GM08714 (cell line): ENCODE data around the gene CSTPP1.
"Not testable (repeated sequence)": the region's sequence is repeated elsewhere in the genome, so short reads cannot be mapped to it uniquely, and the experiment has no call there.

Experiments used
- H3K4me3 ChIP-seq: fragments of 200-500 bp; sonication (Bioruptor generic); 2 replicates; pipeline ENCODE4 v1.5.1; 2014; ENCODE audit warnings: mild to moderate bottlenecking, low read length, inconsistent platforms
- ZNF274 ChIP-seq: IDR thresholded peaks from 2 replicates; pipeline ENCODE4 v1.6.1; 2012; ENCODE audit warnings: mild to moderate bottlenecking, low read depth, low read length

The CSTPP1 gene

DNA sequence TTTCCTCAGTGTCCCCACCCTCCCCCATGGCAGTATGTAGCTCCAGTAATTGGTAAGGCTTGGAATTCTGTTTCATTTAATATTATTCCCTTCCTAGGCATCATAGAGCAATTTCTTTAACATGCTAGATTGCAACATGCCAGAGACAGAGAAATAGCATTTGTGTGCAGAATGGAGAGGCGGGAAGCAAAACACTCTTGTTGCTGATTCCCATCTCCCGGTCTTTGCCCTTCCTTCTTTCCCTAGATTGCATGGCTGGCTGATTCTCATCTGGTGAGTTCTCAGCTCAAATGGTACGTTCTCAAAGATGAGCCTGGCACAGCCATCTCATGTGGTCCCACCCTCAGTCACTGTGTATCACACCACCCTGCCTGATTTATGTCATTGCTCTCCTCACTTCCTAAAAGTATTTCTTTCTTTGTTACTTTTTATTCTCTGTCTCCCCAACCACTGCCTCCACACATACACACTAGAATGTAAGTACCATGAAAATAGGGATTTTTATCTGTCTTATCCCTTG lies 173.2 kb downstream of the CSTPP1 start:
- H3K4me3 ChIP-seq = no peak overlapping the region
- no peak for TF ChIP-seq ZNF274

DNA sequence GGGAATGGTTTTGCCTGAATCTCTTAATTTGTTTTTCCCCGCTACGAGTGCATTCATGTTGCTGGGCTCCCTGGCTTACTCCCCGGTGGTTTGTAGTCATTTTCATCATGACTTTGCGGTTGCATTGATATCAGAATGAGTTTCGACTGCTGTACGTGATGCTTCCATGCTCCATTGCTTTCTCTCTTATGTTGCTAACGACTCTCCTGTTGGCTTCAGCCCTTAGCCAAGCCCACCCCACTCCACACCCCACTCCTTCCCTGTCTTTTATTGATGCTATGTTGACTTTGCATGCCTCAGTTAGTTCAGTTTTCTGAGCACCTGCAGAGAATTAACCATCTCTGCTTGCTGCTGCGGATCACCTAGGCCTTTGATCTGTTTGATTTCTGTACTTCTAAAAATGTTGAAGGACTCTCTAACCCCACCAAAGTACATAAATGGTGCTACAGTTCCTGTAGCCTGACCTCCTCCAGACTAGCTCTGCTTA lies 174.8 kb downstream of the CSTPP1 start:
- H3K4me3 ChIP-seq = no peak overlapping the region
- TF ChIP-seq ZNF274 = no peak

- not testable (repeated sequence) for H3K4me3 ChIP-seq
Observed at GRCh38 chr11:47112941-47113340, 176.4 kb downstream of the CSTPP1 start.

DNA sequence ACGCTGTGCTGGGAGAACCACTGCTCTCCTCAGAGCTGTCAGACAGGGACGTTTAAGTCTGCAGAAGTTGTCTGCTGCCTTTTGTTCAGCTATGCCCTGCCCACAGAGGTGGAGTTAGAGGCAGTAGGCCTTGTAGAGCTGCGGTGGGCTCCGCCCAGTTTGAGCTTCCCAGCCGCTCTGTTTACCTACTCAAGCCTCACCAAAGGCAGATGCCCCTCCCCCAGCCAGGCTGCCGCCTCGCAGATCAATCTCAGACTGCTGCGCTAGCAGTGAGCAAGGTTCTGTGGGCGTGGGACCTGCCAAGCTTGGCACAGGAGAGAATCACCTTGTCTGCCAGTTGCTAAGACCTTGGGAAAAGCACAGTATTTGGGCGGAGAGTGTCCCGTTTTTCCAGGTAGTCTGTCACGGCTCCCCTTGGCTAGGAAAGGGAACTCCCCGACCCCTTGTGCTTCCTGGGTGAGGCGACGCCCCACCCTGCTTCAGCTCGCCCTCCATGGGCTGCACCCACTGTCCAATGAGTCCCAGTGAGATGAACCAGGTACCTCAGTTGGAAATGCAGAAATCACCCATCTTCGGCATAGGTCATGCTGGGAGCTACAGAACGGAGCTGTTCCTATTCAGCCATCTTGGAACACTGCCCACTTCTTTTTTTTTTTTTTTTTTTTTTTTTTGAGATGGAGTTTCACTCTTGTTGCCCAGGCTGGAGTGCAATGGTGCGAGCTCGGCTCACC lies 182.6 kb downstream of the CSTPP1 start:
- H3K4me3 ChIP-seq = not testable (repeated sequence)

DNA sequence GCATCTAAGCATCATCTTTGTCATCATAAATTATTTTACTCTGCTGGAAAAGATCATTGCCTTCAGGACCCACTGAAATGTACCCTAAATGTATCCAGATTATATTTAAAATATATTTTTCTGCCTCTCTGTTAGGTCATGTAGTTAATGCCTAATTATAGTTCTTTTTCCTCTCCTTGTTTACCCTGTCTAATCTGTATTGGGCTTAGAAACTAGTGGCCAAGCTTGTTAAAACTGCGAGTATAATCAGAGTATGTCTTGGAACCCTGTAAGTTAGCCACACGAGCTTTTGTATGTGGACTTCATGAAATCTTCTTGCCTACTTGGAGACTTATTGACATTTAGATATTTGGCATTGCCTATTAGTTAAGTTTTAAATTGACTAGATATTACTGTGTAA lies 184.5 kb downstream of the CSTPP1 start:
- TF ChIP-seq ZNF274 = no peak
- no peak overlapping the region for H3K4me3 ChIP-seq

DNA sequence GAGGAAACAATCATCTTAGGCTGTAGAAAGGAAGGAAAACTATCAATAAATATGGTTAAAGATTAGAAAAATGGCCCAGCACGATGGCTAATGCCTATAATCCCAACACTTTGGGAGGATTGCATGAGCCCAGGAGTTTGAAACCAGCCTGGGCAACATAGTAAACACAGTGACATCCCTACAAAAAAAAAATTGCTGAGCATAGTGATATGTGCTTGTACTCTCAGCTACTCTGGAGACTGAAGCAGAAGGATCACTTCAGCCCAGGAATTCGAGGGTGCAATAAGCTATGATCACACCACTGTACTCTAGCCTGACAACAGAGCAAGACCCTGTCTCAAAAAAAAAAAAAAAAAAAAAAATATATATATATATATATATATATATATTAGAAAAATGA lies 185.2 kb downstream of the CSTPP1 start:
- TF ChIP-seq ZNF274 = no peak
- no peak overlapping the region for H3K4me3 ChIP-seq

- TF ChIP-seq ZNF274 = no peak
- H3K4me3 ChIP-seq = no peak overlapping the region
Observed at GRCh38 chr11:47123094-47123493, 186.5 kb downstream of the CSTPP1 start.

DNA sequence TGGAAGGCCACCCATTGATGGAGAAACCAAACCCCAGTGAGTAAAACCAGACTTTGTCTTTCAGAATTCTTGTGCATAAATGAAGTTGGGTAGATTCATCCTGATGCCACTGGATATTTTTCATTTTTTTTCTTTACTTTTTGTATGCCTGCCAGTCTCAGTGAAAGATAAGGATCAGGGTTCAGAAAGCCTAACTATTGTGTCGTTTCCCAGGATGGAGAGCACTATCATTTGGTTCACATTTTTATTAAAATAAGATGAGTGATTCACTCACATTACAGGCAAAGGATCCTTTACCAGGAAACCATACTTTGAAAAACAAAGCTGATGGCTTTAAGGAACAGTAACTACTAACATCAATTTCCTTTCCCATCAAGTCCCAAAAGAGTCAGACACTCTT lies 188.1 kb downstream of the CSTPP1 start:
- H3K4me3 ChIP-seq = no peak overlapping the region
- no peak for TF ChIP-seq ZNF274

DNA sequence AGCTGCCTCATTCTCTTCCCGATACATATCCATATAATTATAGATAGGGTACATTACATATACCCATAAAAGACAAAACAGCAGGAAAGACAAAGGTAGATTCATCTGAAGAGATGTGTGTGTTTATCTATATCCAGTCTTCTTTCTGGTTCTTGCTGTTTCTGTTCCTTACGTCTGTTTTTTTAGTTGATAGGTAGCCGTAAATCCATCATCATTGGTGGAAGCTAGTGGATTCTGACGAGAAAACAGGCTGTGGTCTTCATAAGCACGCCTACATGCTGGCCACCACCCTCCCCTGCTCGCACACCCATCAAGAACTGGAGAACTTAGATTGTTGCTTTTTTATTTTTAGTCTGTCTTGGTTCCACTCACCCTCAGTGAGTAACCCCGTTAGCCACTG lies 188.5 kb downstream of the CSTPP1 start:
- TF ChIP-seq ZNF274 = no peak
- H3K4me3 ChIP-seq = no peak overlapping the region

DNA sequence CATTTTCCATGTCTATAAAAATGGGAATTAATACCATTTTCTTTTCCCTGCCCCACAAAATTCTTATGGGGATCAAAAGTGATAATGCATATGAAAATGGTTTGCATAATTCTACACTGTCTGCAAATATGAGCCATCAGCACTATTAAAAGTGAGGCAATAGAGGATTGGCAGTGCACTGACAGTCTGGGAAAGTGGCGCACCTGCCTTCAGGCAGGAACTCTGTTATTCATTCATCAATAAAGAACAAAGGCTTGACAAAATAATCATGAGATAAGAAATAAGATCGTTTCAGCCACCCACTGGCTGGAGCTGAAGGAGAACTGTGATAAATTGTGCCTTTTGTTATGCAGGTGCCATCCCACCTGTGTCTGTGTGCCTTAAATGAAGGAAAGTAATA lies 190.7 kb downstream of the CSTPP1 start:
- TF ChIP-seq ZNF274 = no peak

DNA sequence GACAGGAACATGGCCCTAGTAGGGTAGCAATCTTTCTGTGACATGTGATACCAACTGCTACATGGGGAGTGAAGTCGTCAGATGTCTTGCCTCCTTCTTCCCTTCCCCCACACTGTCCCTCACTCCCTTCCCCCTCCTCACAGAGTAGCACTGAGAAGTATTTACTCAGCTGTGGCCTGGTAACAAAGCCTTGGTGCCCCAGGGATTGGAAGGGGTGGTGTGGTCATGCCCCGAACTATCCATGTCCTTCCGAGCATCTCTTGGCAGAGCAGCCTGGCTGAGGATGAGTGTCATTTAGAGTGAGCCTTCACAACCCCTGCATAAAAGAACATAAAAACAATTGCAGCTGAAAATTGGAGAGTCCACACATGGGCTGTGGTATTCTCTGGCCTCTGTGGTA lies 194.0 kb downstream of the CSTPP1 start:
- no peak overlapping the region for H3K4me3 ChIP-seq
- no peak for TF ChIP-seq ZNF274

More for the DNA sequence above, 190.7 kb downstream of the CSTPP1 start:
- H3K4me3 ChIP-seq = no peak overlapping the region

- TF ChIP-seq ZNF274 = no peak
- H3K4me3 ChIP-seq = no peak overlapping the region
Observed at GRCh38 chr11:47131136-47131535, 194.6 kb downstream of the CSTPP1 start.

GRCh38 chr11:47132490-47132889 lies 195.9 kb downstream of the CSTPP1 start:
- H3K4me3 ChIP-seq = no peak overlapping the region
- TF ChIP-seq ZNF274 = no peak

- no peak overlapping the region for H3K4me3 ChIP-seq
- no peak for TF ChIP-seq ZNF274
Observed at GRCh38 chr11:47132981-47133380, 196.4 kb downstream of the CSTPP1 start.

GRCh38 chr11:47136327-47136726 lies 199.8 kb downstream of the CSTPP1 start:
- H3K4me3 ChIP-seq = no peak overlapping the region

DNA sequence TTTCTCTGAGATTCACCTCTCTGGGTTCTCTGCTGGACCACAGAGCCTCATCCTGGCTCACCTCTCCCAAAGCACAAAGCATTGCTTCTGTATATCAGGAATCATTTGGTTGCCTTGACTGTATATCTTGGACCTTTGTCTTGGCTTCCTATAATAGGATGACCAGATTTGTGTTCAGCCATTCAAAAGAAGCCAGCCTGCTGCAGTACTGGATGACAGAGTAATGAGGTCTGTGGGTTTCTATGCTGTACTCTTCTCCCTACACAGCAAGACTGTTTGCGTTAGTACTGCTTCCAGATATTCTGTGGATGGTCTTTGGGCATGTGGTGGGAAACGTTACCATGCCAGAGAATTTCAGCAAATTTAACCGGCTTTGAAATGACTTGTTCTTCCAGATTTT lies 200.4 kb downstream of the CSTPP1 start:
- H3K4me3 ChIP-seq = no peak overlapping the region
- TF ChIP-seq ZNF274 = no peak

More at GRCh38 chr11:47136327-47136726, 199.8 kb downstream of the CSTPP1 start:
- no peak for TF ChIP-seq ZNF274
